Mucosa of gallbladder (tissue), 1 donor: ENCODE measurements around the gene DGCR2. TPM values are rescaled to one million over a fixed set of nuclear protein-coding genes. Genes with fewer than 3 reads are reported as not detected.
"Not testable (repeated sequence)": the region's sequence is repeated elsewhere in the genome, so short reads cannot be mapped to it uniquely, and the experiment has no call there.

Experiments used
- DNase-seq: peaks from one replicate; pipeline ENCODE4 v3.0.0-alpha.2; 2020; ENCODE audit warnings: low spot score
- total RNA-seq: library from RNA; stranded (reverse); gene quantifications from one replicate; pipeline ENCODE4 v1.2.1, GENCODE V29; 2021
- donor health status: DM: no; HTN: no; CAD: no.

The DGCR2 gene
- total RNA-seq, 1 donor from 2014 or later = 104 TPM

- peak; percentile 46 for DNase-seq
Observed at GRCh38 chr22:19109198-19110063, 12.8 kb downstream of the DGCR2 start.

- no peak for DNase-seq
Observed at GRCh38 chr22:19108807-19109197, 13.4 kb downstream of the DGCR2 start.

GRCh38 chr22:19107730-19108074 is 14.5 kb downstream of the DGCR2 start:
- no peak for DNase-seq

GRCh38 chr22:19106886-19107729 is 15.1 kb downstream of the DGCR2 start:
- DNase-seq = no peak

GRCh38 chr22:19105867-19106802 is 16.1 kb downstream of the DGCR2 start:
- DNase-seq = no peak

- DNase-seq = no peak
Observed at GRCh38 chr22:19105456-19105855, 16.8 kb downstream of the DGCR2 start.

- DNase-seq = no peak
Observed at GRCh38 chr22:19103880-19104821, 18.1 kb downstream of the DGCR2 start.

- no peak for DNase-seq
Observed at GRCh38 chr22:19098157-19098556, 24.1 kb downstream of the DGCR2 start.

GRCh38 chr22:19097518-19097917 is 24.7 kb downstream of the DGCR2 start:
- DNase-seq = no peak

- DNase-seq = no peak
Observed at GRCh38 chr22:19096555-19096954, 25.7 kb downstream of the DGCR2 start.

GRCh38 chr22:19094393-19094997 is 27.7 kb downstream of the DGCR2 start:
- DNase-seq = no peak

GRCh38 chr22:19092725-19093124 is 29.5 kb downstream of the DGCR2 start:
- DNase-seq = no peak

- DNase-seq = no peak
Observed at GRCh38 chr22:19090586-19091127, 31.6 kb downstream of the DGCR2 start.

- DNase-seq = no peak
Observed at GRCh38 chr22:19090183-19090582, 32.0 kb downstream of the DGCR2 start.

- DNase-seq = no peak
Observed at GRCh38 chr22:19088866-19089595, 33.2 kb downstream of the DGCR2 start.

- DNase-seq = no peak
Observed at GRCh38 chr22:19086896-19087295, 35.3 kb downstream of the DGCR2 start.

- no peak for DNase-seq
Observed at GRCh38 chr22:19086417-19086816, 35.8 kb downstream of the DGCR2 start.

- no peak for DNase-seq
Observed at GRCh38 chr22:19085233-19085718, 36.9 kb downstream of the DGCR2 start.

- DNase-seq = not testable (repeated sequence)
Observed at GRCh38 chr22:19084586-19084985, 37.6 kb downstream of the DGCR2 start.
